Neuronal stem cell (in vitro differentiated cells): ENCODE results near the gene CITED1.

Experiments
- DNase-seq: peaks from one replicate; pipeline ENCODE4 v3.0.0-alpha.2; 2013; ENCODE audit warnings: low spot score
- H2AFZ ChIP-seq: one replicate; pipeline ENCODE4 v1.6.1; 2013; ENCODE audit warnings: mild to moderate bottlenecking, low read length, inconsistent platforms
- H2AK5ac ChIP-seq: 2 replicates; pipeline ENCODE4 v1.6.1; 2013; ENCODE audit warnings: low read depth, mild to moderate bottlenecking, inconsistent platforms, low read length, moderate library complexity, mixed read lengths
- H2BK120ac ChIP-seq: 2 replicates; pipeline ENCODE4 v1.6.1; 2013; ENCODE audit warnings: low read depth, mild to moderate bottlenecking, inconsistent platforms, low read length, moderate library complexity, mixed read lengths
- H2BK12ac ChIP-seq: one replicate; pipeline ENCODE4 v1.6.1; 2013; ENCODE audit warnings: low read length, inconsistent platforms
- H2BK15ac ChIP-seq: 2 replicates; pipeline ENCODE4 v1.6.1; 2013; ENCODE audit warnings: mild to moderate bottlenecking, low read length, inconsistent platforms, mixed read lengths
- H2BK5ac ChIP-seq: one replicate; pipeline ENCODE4 v1.6.1; 2013; ENCODE audit warnings: inconsistent platforms, mild to moderate bottlenecking, low read length, moderate library complexity
- H3K14ac ChIP-seq: one replicate; pipeline ENCODE4 v1.6.1; 2013; ENCODE audit warnings: low read length, inconsistent platforms
- H3K18ac ChIP-seq: 2 replicates; pipeline ENCODE4 v1.6.1; 2013; ENCODE audit warnings: low read length, inconsistent platforms
- H3K23ac ChIP-seq: 2 replicates; pipeline ENCODE4 v1.6.1; 2013; ENCODE audit warnings: low read depth, mild to moderate bottlenecking, mixed read lengths, low read length, inconsistent platforms; ENCODE audit not compliant: poor library complexity
- H3K27ac ChIP-seq: replicated peaks from 3 replicates; pipeline ENCODE4 v1.5.1; 2013; ENCODE audit warnings: low read length, inconsistent platforms
- H3K27me3 ChIP-seq, 3 experiments: 2 replicates each; pipeline ENCODE4 v1.6.1; 2013; ENCODE audit warnings: low read length in 3 of 3, mild to moderate bottlenecking in 2 of 3, inconsistent platforms in 1 of 3, low read depth in 1 of 3, mixed read lengths in 1 of 3, moderate library complexity in 1 of 3; ENCODE audit not compliant: control insufficient read depth in 3 of 3, insufficient read depth in 3 of 3
- H3K36me3 ChIP-seq, 2 donors: replicated peaks in 1 of 2; 2 replicates each; pipeline ENCODE4 v1.6.1; 2013; ENCODE audit warnings: low read length in 2 of 2; ENCODE audit not compliant: control insufficient read depth in 2 of 2, insufficient read depth in 2 of 2
- H3K4ac ChIP-seq: 2 replicates; pipeline ENCODE4 v1.6.1; 2013; ENCODE audit warnings: inconsistent platforms, mild to moderate bottlenecking, low read length, moderate library complexity
- H3K4me1 ChIP-seq, 2 donors: 1 replicate in 1 of 2; 2 replicates in 1 of 2; pipeline ENCODE4 v1.6.1; 2013; ENCODE audit warnings: low read length in 2 of 2, low read depth in 1 of 2; ENCODE audit not compliant: control insufficient read depth in 2 of 2, insufficient read depth in 1 of 2
- H3K4me2 ChIP-seq: one replicate; pipeline ENCODE4 v1.6.1; 2013; ENCODE audit warnings: mild to moderate bottlenecking, low read length, inconsistent platforms; ENCODE audit not compliant: insufficient read depth, poor library complexity, severe bottlenecking
- H3K4me3 ChIP-seq, 2 donors: 2 replicates each; pipeline ENCODE4 v1.5.1; 2013; ENCODE audit warnings: low read length in 2 of 2, mild to moderate bottlenecking in 2 of 2, inconsistent platforms in 1 of 2, moderate library complexity in 1 of 2
- H3K79me1 ChIP-seq: one replicate; pipeline ENCODE4 v1.6.1; 2013; ENCODE audit warnings: low read depth, mild to moderate bottlenecking, inconsistent platforms, low read length, moderate library complexity
- H3K9ac ChIP-seq: one replicate; pipeline ENCODE4 v1.6.1; 2013; ENCODE audit warnings: mild to moderate bottlenecking, low read depth, low read length, inconsistent platforms; ENCODE audit not compliant: poor library complexity
- H3K9me3 ChIP-seq, 2 donors: replicated peaks in 1 of 2; 2 replicates each; pipeline versions ENCODE3 to v1.6.1; 2013; ENCODE audit warnings: low read length in 2 of 2, mild to moderate bottlenecking in 2 of 2, inconsistent platforms in 1 of 2, low read depth in 1 of 2, mixed read lengths in 1 of 2, moderate library complexity in 1 of 2; ENCODE audit not compliant: control insufficient read depth in 2 of 2, insufficient read depth in 1 of 2
- H4K8ac ChIP-seq: one replicate; pipeline ENCODE4 v1.6.1; 2013; ENCODE audit warnings: low read depth, mild to moderate bottlenecking, inconsistent platforms, low read length, moderate library complexity
- H4K91ac ChIP-seq: one replicate; pipeline ENCODE4 v1.6.1; 2013; ENCODE audit warnings: low read length, low read depth, mild to moderate bottlenecking, inconsistent platforms; ENCODE audit not compliant: poor library complexity
- WGBS, 2 donors: extraction: QIAGEN DNeasy Blood & Tissue Kit; methylation state at CpG; one replicate each; pipeline ENCODE4 v1.1.7; 2013; ENCODE audit warnings: missing lambda C conversion rate in 2 of 2, mixed read lengths in 1 of 2; ENCODE audit not compliant: insufficient read length in 2 of 2, insufficient replicate concordance in 1 of 2; ENCODE audit errors: extremely low coverage in 2 of 2; 5-methylcytosine and 5-hydroxymethylcytosine counted together

The CITED1 gene

DNA sequence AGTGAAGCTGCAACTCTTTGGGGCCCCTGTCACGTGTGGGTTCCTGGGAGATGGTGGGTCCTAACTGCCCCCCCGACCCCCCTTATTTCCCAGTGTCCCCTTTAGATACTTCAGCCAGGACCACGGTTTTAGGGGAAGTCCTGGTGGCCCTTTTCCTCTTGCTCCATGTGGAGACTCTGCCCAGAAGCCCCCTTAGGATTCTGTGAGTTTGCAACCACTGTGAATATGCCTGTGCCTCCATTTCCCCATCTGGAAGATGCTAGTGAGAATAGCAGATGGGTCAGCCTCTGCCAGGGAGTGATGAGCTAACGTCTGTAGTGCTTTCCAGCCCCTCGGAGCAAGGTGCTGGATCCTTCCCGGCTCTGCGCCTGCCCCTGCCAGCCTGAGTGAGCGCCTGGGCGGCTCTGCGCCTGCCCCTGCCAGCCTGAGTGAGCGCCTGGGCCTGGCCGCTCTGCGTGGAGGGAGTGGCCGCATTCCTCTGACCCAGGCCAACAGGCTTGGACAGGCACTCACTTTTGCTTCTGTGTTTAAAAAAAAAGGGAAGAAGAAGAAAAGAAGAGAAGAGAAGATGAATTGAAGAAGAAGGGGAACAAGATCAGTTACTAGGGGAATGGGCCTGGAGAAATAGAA lies 6.7 kb upstream of the CITED1 start:
- Histone ChIP-seq H3K18ac (no peak overlapping the region), H2BK12ac (no peak overlapping the region), H2AFZ (no peak overlapping the region), H3K23ac (no peak overlapping the region), H3K4ac (no peak overlapping the region), H3K27me3 (peaks cover 3 to 44% (median 17%) of the 10 kb centered on the region in 3 experiments), H3K4me3 (no peak overlapping the region), H2BK120ac (no peak overlapping the region), H4K91ac (no peak overlapping the region), H3K79me1 (no peaks in the 10 kb centered on the region), H3K4me2 (no peak overlapping the region), H2BK15ac (no peak overlapping the region), H3K4me1 (peaks cover 3 to 15% of the 10 kb centered on the region in 2 donors), H2BK5ac (no peak overlapping the region), H3K14ac (no peak overlapping the region), H3K27ac (no peak overlapping the region), H3K36me3 (no peaks in the 10 kb centered on the region), H4K8ac (no peak overlapping the region), H3K9ac (no peak overlapping the region), H2AK5ac (no peak overlapping the region), H3K9me3 (no peaks in the 10 kb centered on the region)
- DNase-seq, result no peak
- no CpG with 5 or more reads among the region's 14 CpGs for WGBS, 2 donors

DNA sequence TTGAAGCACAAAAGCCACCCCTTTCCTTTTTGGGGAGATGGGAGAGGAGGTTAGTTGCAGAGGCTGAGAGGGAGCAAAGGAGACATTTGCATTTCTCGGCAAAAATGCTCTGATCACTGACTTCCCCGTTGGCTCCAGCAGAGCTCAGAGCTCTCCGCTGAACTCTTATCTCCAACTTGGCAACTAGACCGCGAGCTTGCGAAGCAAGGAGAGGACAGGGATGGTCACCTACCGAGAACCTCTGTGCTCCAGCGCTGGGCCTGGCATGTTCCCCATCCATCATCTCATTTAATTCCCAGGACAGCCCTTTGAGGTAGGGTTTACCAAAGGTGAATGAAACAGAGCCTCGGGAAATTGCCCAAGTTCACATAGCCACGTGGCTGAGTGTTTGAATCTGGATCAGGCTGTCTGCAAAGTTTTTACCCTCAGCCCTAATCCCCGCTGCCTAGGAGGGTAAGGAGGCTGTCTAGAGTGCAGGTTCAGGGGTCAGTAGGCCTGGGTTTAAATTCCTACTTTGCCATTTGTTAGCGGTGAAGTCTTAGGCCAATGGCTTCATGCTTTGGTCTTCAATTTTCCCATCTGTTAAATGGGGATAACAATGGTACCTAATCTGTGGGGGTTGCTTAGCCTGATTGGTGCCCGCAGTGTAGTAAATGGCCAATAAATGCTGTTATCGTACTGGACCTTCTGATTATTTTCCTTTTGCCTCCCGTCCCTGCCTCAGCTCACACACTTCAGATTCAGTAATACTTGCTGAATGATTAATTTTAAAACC lies 3.8 kb upstream of the CITED1 start:
- Histone ChIP-seq H3K79me1 (no peaks in the 10 kb centered on the region), H3K4me2 (peak overlapping the region; percentile 52), H2BK5ac (no peak overlapping the region), H3K18ac (peak overlapping the region; percentile 7), H2BK15ac (no peak overlapping the region), H3K23ac (no peak overlapping the region), H3K27me3 (peaks cover 5 to 48% (median 38%) of the 10 kb centered on the region in 3 experiments), H3K14ac (no peak overlapping the region), H2AFZ (peak overlapping the region; percentile 85), H3K4ac (no peak overlapping the region), H4K91ac (no peak overlapping the region), H3K9me3 (no peaks in the 10 kb centered on the region), H3K4me1 (peaks cover 3 to 7% of the 10 kb centered on the region in 2 donors), H3K9ac (no peak overlapping the region), H2AK5ac (no peak overlapping the region), H3K27ac (no peak overlapping the region), H2BK12ac (no peak overlapping the region), H2BK120ac (no peak overlapping the region), H4K8ac (no peak overlapping the region), H3K36me3 (no peaks in the 10 kb centered on the region), H3K4me3 (peak overlapping the region; percentile 38 to 42)
- DNase-seq, result no peak
- no CpG with 5 or more reads among the region's 15 CpGs for WGBS, 2 donors

DNA sequence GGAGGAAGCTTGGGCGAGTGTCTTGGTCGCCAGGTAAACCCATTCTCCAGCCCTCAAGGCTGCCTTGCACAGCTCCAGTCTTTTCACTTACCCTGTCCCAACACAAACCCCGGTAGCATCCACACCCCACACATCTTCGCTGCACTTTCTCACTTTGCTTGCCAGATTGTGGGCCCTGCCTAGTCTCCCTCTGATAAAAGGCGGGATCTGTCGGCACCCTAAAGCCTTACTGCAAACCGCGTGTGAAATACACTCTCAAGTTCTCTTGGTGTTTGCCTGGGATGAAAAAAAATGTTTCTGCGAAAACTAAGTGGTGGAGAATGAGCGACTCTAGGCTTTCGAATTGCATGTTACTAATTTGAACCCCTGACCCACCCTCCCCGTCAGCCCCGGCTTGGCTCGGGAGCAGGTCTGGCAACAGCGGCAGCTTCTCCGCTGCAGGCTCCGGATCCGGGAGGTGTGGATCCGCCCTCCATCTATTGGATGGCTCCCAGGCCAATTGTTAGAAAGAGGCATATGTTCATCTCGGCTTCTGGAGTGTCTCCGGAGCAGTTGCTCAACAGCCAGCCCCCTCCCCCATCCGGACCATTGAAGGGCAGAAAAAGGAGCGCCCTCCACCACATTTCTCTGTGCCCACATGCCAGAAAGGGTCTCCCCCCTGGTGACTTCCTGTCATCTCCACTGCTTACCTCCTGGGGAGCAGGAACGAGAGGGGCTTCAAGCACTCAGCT lies 3.0 kb upstream of the CITED1 start:
- Histone ChIP-seq H2BK15ac (no peak overlapping the region), H3K4me2 (peak overlapping the region; percentile 52), H3K23ac (no peak overlapping the region), H3K4me3 (peak overlapping the region; percentile 38 to 42), H3K9me3 (no peaks in the 10 kb centered on the region), H2AK5ac (no peak overlapping the region), H2AFZ (peak overlapping the region; percentile 85), H3K79me1 (no peaks in the 10 kb centered on the region), H3K9ac (no peak overlapping the region), H3K18ac (peak overlapping the region; percentile 7), H2BK120ac (no peak overlapping the region), H3K4ac (no peak overlapping the region), H3K36me3 (no peaks in the 10 kb centered on the region), H3K14ac (no peak overlapping the region), H3K27me3 (peaks cover 5 to 48% (median 45%) of the 10 kb centered on the region in 3 experiments), H4K91ac (no peak overlapping the region), H2BK5ac (no peak overlapping the region), H4K8ac (no peak overlapping the region), H3K27ac (no peak overlapping the region), H3K4me1 (peaks cover 3 to 7% of the 10 kb centered on the region in 2 donors), H2BK12ac (no peak overlapping the region)
- DNase-seq, result peak; percentile 56
- WGBS, 2 donors, result no CpG with 5 or more reads among the region's 24 CpGs

GRCh38 chrX:72308209-72308565 lies 2.5 kb upstream of the CITED1 start:
- Histone ChIP-seq H3K27me3 (peaks cover 5 to 50% (median 48%) of the 10 kb centered on the region in 3 experiments), H2AK5ac (no peak overlapping the region), H2BK12ac (no peak overlapping the region), H3K23ac (no peak overlapping the region), H2BK120ac (no peak overlapping the region), H3K36me3 (no peaks in the 10 kb centered on the region), H4K8ac (no peak overlapping the region), H3K79me1 (no peaks in the 10 kb centered on the region), H3K4me3 (no peak overlapping the region), H3K14ac (no peak overlapping the region), H3K27ac (no peak overlapping the region), H3K4ac (no peak overlapping the region), H4K91ac (no peak overlapping the region), H3K4me2 (no peak overlapping the region), H3K9me3 (no peaks in the 10 kb centered on the region), H3K4me1 (peaks cover 3 to 7% of the 10 kb centered on the region in 2 donors), H2BK5ac (no peak overlapping the region), H2AFZ (peak overlapping the region; percentile 70), H3K9ac (no peak overlapping the region), H3K18ac (no peak overlapping the region), H2BK15ac (no peak overlapping the region)
- WGBS, 2 donors, result no CpG with 5 or more reads among the region's 11 CpGs
- DNase-seq, result no peak
